Cardiac septum (tissue), 1 donor: ENCODE results near the gene PPP1R10. TPM values are rescaled to one million over a fixed set of nuclear protein-coding genes. Genes with fewer than 3 reads are reported as not detected.

Experiments
- DNase-seq: peaks from one replicate; pipeline ENCODE4 v3.0.0-alpha.2; 2020; ENCODE audit warnings: low spot score
- intact Hi-C: fragments of 100-400 bp; cut with DNase I; formaldehyde crosslinking; loops from one replicate; pipeline ENCODE4 v1.14.0; 2022
- microRNA-seq: library from miRNA; unstranded; fragments of <30 nt; microRNA quantifications from one replicate; pipeline ENCODE4 v1.2.0, GENCODE V29; 2020
- total RNA-seq: library from RNA; stranded (reverse); fragmentation: NEBNext Ultra II Directional; extraction: Animal tissue kit (Norgen Biotek cat#: 25700); gene quantifications from one replicate; pipeline ENCODE4 v1.2.1, GENCODE V29; 2021
- donor health status: DM: no; HTN: no; CAD: no.

Gene PPP1R10
- total RNA-seq, 1 donor from 2014 or later = 30.0 TPM

DNA sequence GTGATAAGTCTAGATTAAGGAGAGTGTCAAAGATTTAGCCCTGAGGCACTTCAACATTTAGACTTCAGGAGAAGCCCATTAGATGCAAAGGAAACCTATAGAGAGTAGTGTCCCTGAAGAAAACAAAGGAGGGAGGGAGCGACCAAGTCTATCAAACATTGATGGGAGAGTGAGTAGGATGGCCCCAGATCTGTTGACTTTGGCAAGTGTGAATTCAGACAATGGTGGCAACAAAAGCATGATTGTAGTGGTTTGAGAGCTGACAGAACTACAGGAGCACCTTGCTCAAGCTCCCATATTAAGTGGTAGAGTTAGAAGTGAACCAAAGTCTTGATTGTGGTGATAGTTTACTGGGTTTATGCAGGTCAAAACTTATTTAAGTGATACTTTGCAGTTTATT is 46.8 kb downstream of the PPP1R10 start:
- intact Hi-C loops = loop anchor here (2.0 to 5.0 kb wide), 2 partner anchors 13 to 152 kb away; partner anchors contain the start of genes GNL1, PRR3 and TUBB
- DNase-seq = no peak

DNA sequence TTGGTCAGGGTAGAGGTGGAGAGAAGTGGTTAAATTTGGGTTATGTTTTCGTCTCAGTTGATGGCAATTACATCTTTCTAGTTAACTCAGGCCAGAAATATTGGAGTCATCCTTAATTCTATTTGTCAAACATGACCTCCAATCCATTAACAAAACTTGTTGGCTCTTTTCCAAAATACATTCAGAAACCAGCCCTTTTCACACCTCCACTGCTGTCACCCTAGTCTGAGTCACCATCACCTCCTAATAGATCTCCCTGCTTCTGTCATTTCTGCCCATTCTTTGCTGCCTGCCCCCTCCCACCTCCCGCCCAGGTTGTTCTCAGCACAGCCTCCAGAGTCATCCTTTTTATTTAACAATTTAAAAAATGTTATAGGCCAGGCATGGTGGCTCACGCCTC is 48.8 kb downstream of the PPP1R10 start:
- DNase-seq = no peak
- intact Hi-C loops = no loop called here

DNA sequence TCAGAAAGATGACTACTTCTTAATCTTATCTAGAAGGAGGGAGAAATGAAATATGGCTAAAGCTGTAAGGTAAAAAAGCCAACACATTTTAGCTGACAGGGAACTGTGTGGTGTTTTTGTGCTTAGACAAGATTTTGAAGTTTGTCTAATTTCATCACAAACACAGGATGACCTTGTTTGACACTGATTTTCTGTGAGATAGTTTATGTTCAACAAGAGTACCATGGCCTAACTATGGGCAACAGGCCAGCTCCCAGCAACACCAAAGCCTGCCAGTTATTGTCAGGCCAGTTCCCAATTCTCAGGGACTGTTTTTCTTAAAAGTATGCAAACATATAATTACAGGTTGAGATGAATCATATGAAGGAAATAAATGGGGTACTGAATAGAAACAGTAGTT is 51.3 kb downstream of the PPP1R10 start:
- no peak for DNase-seq

DNA sequence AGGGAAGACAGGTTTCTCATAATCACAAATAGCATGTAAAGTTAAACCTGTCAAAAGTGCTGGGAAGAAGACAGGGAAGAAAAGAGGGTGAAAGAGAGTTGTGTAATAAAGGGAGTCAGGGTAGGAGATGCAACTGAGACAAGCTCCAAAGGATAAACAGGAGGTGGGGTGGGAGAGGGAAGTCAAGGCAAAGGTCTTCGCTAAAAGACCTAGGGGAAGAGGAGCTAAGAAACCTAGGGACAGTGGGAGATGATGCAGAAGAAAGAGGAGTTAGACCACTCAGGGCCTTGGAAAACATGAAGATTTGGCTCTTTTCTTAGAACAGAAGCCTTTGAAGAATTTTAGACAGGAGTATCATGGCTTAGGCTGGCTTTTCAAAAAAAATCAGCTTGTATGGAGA is 52.9 kb downstream of the PPP1R10 start:
- no peak for DNase-seq
- intact Hi-C loops = no loop called here

More for the DNA sequence above, 51.3 kb downstream of the PPP1R10 start:
- intact Hi-C loops = no loop called here

DNA sequence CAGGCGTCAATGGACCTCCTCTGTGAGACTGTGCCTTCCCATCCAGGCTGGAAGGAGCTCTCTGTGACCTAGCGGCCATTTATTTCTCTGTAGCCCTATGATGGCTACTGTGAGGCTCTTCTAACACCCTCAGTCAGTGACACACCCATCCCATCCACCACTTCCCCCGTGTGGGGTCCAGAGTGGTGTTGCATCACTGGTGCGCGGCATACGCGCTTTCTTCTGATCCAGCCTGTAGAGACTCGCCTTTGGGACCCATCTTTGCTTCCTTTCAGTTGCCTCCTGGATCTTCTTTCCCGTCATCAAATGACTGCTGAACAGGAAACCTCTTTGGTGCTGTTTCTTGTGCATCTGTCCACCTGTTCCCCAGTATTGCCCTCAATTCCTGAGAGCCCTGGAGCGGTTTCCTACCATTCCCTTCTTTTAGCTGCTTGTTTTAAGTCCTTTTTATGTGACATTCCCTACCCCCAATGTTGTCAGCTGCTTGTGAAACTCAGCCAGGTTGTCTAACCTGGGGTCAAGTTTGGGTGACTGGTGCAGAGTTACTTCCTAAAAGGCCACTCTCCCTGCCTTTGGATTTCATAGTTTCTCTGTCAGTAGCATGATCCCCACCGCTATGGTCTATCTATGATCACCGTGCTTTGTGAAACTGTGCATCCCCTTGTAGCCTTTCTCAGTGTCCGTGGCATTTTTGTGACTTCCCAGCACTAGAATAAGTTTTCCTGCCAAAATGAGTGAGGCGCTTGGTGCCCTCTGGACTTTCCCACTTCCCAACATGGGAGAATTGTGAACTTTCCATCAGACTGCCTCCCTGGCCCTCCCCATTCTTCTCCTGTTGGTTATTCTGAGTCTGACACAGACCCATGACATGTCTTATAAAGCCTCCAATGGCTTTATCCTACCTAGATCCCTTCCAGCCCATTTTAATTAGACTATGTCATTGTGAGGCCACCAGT is 54.3 kb downstream of the PPP1R10 start:
- intact Hi-C loops = no loop called here
- DNase-seq = no peak

DNA sequence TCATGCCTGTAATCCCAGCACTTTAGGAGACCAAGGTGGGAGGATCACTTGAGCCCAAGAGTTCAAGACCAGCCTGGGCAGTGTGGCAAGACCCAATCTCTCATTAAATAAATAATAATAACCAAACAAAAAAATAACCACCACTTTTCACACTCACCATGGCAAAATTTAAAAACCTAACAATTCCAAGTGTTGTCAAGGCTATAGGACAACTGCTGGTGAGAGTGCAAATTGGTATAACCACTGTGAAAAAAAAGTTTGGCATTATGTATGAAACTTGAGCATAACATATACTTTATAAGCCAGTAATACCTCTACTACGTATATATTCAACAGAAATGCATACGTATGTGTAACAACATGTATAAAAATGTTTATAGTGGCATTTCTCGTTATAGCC is 56.1 kb downstream of the PPP1R10 start:
- no peak for DNase-seq
- intact Hi-C loops = no loop called here

DNA sequence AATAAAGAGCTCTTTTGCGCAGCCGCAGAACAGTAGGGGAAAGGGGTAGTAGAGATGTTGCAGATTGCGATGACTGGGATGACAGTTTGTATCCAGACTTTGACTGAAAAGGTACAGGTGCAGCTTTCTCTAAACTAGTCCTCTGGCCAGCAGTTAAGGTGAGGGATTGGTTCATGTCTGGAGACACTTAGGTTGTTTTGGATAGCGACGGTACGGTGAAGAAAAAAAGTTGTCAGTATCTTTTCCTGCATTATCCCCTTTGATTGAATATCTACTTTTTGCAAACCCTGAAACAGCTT is 59.4 kb downstream of the PPP1R10 start:
- intact Hi-C loops = loop anchor here (2.0 to 5.0 kb wide), 2 partner anchors 13 to 60 kb away; partner anchors contain the start of genes ABCF1, MRPS18B and PPP1R10
- DNase-seq = no peak

DNA sequence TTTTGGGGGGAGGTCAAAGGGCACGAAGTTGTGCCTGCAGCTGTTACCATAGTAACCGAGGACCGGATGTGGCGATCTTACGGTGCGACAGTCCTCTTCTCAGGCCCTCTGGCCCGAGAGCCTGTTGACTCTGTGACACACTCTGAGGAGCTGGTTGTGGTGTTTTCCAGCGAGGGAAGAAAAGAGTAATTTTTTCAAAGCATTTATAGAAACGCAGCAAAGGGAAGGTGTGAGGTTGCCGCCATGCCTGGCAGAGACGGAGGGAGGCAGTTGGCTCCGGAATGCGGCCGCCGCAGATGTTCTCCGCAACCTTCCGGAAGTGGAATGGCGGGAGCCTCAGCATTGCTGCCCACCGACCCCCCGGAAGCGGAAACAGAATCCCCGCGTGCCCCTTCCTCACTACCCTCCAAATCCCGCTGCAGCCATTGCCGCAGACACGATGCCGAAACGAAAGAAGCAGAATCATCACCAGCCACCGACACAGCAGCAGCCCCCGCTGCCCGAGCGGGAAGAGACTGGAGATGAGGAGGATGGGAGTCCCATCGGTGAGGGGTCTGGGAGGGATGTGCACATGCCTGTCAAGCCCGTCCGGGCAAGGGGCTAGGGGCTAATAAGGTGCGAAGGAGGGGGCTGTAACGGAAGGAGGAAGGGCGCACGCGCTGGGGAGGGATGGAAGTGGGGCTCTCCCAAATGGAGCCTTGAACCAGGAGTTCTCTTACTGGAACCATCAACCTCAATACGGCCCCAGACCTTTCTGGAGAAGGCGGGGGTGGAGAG is 59.9 kb downstream of the PPP1R10 start, which contains the start of gene PRR3:
PRR3 (plus strand) TSS at position 390 of the 777 bp plus-strand sequence; CDS start at position 440, 50 bp downstream.
- DNase-seq = peak; percentile 95
- intact Hi-C loops = loop anchor here (2.0 to 5.0 kb wide), 2 partner anchors 14 to 60 kb away; partner anchors contain the start of genes ABCF1, MRPS18B and PPP1R10

DNA sequence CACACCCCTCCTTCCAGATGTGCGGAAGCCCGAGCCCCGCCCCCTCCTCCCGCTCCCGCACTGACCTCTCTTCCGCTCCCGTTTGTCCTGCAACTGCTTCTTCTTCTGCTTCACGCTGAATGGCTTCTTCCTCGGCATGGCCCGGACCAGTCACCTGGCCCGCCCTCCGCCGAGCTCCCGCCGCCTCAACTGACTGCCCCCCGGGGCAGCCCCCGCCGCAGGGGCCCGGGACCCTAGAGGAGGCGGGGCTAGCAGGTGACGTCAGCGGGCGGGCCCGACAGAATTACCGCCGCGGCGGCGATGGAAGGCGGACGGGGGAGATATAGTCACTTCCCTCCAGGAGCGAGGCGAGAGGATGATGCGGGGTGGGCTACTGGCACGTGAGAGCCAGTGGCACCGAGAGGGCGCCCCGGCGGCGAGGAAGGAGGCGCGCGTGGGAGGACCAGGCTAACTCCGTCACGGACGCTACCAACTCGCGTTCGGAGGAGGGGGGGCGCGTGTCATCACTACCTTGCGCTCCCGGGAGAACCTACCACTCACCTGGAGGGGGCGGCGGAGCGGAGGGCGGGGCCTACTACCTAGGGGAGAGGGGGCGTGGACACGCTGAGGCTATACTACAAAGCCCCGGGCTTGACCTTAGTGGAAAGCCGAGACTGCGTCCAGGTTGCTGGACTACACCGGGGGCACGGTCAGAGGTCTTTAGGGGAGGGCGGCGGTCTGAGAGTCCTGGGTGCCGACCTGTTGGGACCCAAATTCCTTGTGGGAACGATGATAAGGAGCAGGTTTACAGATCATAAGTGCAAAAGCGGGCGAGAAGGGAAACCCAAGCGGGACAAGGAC is 60.8 kb downstream of the PPP1R10 start, which contains the start of gene GNL1:
GNL1 (minus strand) TSS at position 424 of the 840 bp plus-strand sequence; CDS start at position 138, 286 bp downstream.
- intact Hi-C loops = loop anchor here (2.0 to 5.0 kb wide), 2 partner anchors 15 to 61 kb away; partner anchors contain the start of genes ABCF1, MRPS18B and PPP1R10
- peak; percentile 98 for DNase-seq

DNA sequence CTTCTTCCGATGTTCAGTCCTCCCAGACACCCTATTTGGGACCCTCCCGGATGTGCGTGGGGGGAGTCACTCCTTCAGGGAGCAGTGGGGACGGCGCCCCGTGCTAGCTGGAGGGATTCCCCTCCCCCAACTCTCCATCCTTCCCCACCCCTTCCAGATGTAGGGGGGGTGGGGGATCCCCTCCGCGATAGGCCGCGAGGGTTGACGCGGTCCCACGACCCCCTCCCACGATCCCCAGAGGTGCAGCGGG is 61.3 kb downstream of the PPP1R10 start:
- intact Hi-C loops = loop anchor here (2.0 to 5.0 kb wide), 2 partner anchors 15 to 62 kb away; partner anchors contain the start of genes ABCF1, MRPS18B and PPP1R10

DNA sequence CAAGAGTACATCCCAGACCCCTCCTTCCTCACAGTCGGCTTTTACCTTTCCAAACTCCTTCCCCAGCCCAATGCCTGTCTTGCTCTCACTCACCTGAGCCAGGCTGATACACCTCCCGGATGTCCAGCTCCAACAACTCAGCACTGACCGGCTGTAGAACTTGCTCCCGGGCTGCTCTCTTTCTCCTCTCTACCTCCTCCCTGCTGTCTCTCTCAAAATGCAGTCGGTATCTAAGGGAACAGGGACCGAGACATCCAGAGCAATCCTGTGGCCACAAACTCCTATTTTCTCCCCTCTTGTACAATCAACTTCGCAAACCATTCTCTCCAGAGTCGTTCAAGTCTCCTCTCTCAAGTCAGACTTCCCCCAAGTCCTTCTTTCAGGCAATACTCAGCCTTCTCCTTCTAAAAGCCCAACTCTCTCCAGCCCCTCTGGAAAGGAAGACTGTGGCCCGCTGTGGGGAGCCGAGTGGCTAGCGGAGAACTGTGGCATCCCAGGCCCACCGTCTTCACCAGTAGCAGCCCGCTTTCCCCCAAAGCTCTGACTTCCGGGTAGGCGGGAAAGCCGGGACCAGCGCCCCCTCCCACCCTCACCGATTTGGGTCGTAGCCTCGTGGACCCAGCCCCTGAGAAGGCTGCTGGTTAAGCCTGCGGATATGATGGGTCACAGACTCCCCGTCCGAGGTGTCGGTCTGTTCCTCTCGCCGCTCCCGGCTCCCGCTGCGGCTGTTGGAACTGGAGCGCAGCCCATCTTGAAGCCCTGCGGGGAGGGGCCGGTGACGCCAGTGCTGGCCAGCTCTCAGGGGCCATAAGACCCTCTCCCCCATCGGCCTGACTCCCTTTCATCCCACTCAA is 61.9 kb downstream of the PPP1R10 start:
- DNase-seq = no peak
- intact Hi-C loops = loop anchor here (5.0 kb wide), 1 partner anchor 62 kb away; the partner anchor contains the start of genes MRPS18B and PPP1R10

More for the DNA sequence above, 61.3 kb downstream of the PPP1R10 start:
- peak; percentile 76 for DNase-seq

DNA sequence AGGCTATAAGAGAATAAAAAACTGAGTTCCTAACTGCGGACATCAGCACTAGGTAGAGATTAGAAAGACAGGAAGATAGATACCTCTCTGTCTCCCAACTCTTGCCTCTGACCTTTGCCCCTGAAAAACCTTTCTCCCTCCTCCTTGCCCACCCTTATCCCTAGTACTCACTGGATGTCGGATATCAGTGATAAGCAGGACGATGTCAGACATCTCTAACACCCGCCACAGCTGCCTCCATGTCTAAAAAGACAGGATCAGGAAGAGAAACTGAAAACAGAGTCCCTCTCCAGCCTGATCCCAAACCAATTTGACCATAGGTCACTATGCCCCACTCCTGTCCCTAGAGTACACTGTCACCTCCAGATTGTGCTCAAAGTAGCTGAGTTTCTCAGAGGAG is 62.6 kb downstream of the PPP1R10 start:
- intact Hi-C loops = no loop called here
- DNase-seq = no peak

Small RNA genes within 50 kb of the gene (microRNA-seq; reads per million reads assigned to microRNA genes)
- gene MIR877 = 14.2 reads per million, percentile 28 among the genes with 10 or more reads in this experiment

Other genes with a start within 250 kb of the PPP1R10 start
- gene HLA-E, start 127.7 kb downstream of the PPP1R10 start, total RNA-seq = 126 TPM
- 19.6 TPM for gene GNL1, start 60.8 kb downstream of the PPP1R10 start, total RNA-seq
- gene PRR3, start 59.9 kb downstream of the PPP1R10 start, total RNA-seq = 3.2 TPM
- gene ABCF1, start 45.8 kb downstream of the PPP1R10 start, total RNA-seq = 44.2 TPM
- 96.1 TPM for gene MRPS18B, start 597 bp upstream of the PPP1R10 start, total RNA-seq
- 4.3 TPM for gene ATAT1, start 9.6 kb upstream of the PPP1R10 start, total RNA-seq
- gene C6orf136, start 29.9 kb upstream of the PPP1R10 start, total RNA-seq = 49.1 TPM
- gene DHX16, start 55.8 kb upstream of the PPP1R10 start, total RNA-seq = 21.6 TPM
- 37.7 TPM for gene PPP1R18, start 69.4 kb upstream of the PPP1R10 start, total RNA-seq
- gene NRM, start 73.7 kb upstream of the PPP1R10 start, total RNA-seq = 4.3 TPM
- gene MDC1, start 100.0 kb upstream of the PPP1R10 start, total RNA-seq = 23.1 TPM
- 215 TPM for gene TUBB, start 103.1 kb upstream of the PPP1R10 start, total RNA-seq
- 251 TPM for gene FLOT1, start 125.4 kb upstream of the PPP1R10 start, total RNA-seq
- 285 TPM for gene IER3, start 127.3 kb upstream of the PPP1R10 start, total RNA-seq